SHP77 (cell line): ENCODE data around the gene ABCB7.
"Not testable (repeated sequence)": the region's sequence is repeated elsewhere in the genome, so short reads cannot be mapped to it uniquely, and the experiment has no call there.

Experiments
- DNase-seq, 2 experiments: peaks; one replicate each; lab custom pipeline; 2025; lab: John Stamatoyannopoulos, UW

Gene ABCB7

GRCh38 chrX:75096331-75096730, 59.8 kb downstream of the ABCB7 start:
- DNase-seq, result no peak

DNA sequence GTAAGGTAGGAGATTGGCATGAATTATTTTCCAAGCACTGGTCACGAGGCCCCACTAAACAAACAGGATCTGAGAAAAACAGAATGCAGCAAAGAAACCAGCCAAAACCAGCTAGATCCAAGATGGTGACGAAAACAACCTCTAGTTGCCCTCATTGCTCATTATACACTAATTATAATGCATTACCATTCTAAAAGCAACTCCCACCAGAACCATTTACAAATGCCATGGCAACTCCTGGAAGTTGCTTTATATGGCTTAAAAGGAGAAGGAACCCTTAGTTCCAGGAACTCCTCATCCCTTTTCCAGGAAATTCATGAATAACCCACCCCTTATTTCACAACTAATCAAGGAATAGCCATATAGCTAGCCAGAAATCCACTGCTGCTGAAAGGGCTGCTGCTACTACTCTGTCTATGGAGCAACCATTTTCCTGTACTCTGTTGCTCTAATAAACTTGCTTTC, 69.3 kb downstream of the ABCB7 start:
- DNase-seq, result no peak

DNA sequence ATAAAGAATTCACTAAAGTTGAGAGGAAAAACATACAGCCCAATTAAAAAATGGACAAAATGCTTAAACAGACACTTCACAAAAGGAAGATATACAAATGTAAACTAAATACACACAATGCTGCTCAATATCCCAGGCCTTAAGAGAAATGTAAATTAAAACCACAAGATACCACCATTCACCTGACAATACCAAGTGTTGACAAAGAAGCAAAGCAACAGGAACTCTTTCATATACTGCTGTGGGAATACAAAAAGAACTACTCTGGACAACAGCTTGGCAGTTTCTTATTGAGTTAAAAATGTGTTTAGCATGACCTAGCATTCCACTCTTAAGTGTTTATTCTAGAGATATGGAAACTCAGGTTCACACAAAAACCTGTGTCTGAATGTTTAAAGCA, 71.3 kb downstream of the ABCB7 start:
- no peak for DNase-seq

DNA sequence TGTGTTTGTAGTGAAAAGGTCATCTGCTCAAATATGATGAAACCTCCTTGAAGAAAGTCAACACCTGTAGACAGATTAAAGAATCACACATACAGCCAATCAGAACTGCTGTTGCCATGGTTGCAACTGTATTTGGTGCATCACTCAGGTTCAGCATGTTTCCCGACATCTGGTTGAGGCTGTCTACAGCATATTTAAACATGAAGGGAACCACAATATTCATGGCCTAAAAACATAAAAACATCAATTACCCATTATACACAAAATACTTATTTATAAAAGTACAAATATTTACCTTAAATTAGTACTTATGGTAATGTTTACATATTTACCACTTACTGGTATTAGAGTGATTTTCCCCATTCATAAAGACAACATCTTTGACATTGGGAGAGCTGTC, 79.7 kb downstream of the ABCB7 start:
- DNase-seq, result no peak

- no peak for DNase-seq
Measured at GRCh38 chrX:75074475-75074874, 81.6 kb downstream of the ABCB7 start.

GRCh38 chrX:75071334-75071733, 84.7 kb downstream of the ABCB7 start:
- DNase-seq, result no peak

- DNase-seq, result no peak
Measured at GRCh38 chrX:75067931-75068330, 88.2 kb downstream of the ABCB7 start.

GRCh38 chrX:75061701-75062100, 94.4 kb downstream of the ABCB7 start:
- DNase-seq, result no peak

- no peak for DNase-seq
Measured at GRCh38 chrX:75051047-75051446, 105.0 kb downstream of the ABCB7 start.

GRCh38 chrX:75045369-75045768, 110.7 kb downstream of the ABCB7 start:
- no peak for DNase-seq

DNA sequence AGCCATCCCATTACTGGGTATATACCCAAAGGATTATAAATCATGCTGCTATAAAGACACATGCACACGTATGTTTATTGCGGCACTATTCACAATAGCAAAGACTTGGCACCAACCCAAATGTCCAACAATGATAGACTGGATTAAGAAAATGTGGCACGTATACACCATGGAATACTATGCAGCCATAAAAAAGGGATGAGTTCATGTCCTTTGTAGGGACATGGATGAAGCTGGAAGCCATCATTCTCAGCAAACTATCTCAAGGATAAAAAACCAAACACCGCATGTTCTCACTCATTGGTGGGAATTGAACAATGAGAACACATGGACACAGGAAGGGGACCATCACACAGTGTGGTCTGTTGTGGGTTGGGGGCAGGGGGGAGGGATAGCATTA, 111.9 kb downstream of the ABCB7 start:
- DNase-seq, result not testable (repeated sequence)

DNA sequence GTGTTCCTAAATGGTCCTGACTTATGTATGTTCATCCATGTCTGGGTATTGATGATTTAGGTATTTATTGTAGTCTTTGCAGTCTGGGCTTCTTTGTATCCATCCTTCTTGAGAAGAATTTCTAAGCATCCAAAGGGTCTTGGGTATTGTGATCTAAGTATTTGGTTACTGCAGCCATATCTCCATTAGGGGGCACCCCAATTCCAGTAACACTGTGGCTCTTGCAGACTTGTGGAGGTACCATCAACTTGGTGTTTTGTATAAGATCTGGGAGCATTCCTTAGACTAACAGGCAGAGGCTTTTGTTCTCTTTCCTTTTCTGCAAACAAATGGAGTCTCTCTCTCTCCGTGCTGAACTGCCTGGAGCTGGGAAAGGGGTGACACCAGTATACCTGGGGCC, 117.2 kb downstream of the ABCB7 start:
- no peak for DNase-seq
